ENCODE data around the gene CA6.

DNA sequence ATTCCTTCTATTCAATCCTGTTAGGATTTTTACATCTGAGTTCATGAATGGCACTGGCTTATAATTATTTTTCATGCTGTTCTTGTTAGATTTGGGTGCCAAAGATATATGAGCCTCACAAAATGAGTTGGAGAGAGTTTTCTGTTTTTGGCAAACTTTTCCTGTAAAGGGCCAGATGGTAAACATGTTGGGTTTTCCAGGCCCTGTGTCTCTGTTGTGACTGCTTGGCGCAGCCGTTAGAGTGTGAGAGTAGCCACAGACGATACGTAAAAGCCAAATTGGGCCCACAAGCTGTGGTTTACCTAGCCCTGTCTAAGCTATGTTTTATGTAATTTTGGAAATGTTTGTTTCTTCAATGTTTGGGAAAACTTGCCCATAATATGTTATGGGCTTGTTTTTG lies 15.6 kb upstream of the CA6 start:
- TF ChIP-seq, protein P1, sequence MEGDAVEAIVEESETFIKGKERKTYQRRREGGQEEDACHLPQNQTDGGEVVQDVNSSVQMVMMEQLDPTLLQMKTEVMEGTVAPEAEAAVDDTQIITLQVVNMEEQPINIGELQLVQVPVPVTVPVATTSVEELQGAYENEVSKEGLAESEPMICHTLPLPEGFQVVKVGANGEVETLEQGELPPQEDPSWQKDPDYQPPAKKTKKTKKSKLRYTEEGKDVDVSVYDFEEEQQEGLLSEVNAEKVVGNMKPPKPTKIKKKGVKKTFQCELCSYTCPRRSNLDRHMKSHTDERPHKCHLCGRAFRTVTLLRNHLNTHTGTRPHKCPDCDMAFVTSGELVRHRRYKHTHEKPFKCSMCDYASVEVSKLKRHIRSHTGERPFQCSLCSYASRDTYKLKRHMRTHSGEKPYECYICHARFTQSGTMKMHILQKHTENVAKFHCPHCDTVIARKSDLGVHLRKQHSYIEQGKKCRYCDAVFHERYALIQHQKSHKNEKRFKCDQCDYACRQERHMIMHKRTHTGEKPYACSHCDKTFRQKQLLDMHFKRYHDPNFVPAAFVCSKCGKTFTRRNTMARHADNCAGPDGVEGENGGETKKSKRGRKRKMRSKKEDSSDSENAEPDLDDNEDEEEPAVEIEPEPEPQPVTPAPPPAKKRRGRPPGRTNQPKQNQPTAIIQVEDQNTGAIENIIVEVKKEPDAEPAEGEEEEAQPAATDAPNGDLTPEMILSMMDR (IDR thresholded peaks at IDR 0.05): no peak
- TF ChIP-seq POLR2A (IDR thresholded peaks at IDR 0.05): no peak
